Stomach (tissue), 9 donors: ENCODE measurements around the gene GPR82. TPM values are rescaled to one million over a fixed set of nuclear protein-coding genes. Genes with fewer than 3 reads are reported as not detected.

Experiments
- DNase-seq, 2 donors: peaks; one replicate each; pipeline versions ENCODE4 v3.0.0 to v3.0.0-alpha.2; 2013 to 2019
- H3K27ac ChIP-seq, 5 donors: fragments of 200-600 bp in 4 of 5; sonication (generic) in 4 of 5; one replicate each; pipeline ENCODE4 v1.5.1; 2013 to 2019; ENCODE audit warnings: mild to moderate bottlenecking in 1 of 5, moderate library complexity in 1 of 5
- H3K27me3 ChIP-seq, 3 donors: fragments of 200-600 bp; sonication (generic); one replicate each; pipeline ENCODE4 v1.5.1; 2017 to 2019; ENCODE audit warnings: mixed run types in 1 of 3
- H3K36me3 ChIP-seq, 4 donors: fragments of 200-600 bp; sonication (generic); 1 replicate in 3 of 4; 2 replicates in 1 of 4; pipeline ENCODE4 v1.5.1; 2016 to 2019
- H3K4me1 ChIP-seq, 4 donors: fragments of 200-600 bp; sonication (generic); one replicate each; pipeline ENCODE4 v1.5.1; 2016 to 2019
- H3K4me3 ChIP-seq, 4 donors: fragments of 200-600 bp; sonication (generic) in 3 of 4; one replicate each; pipeline ENCODE4 v1.5.1; 2016 to 2019; ENCODE audit warnings: mild to moderate bottlenecking in 1 of 4
- H3K9me3 ChIP-seq, 4 donors: fragments of 200-600 bp; sonication (generic); one replicate each; pipeline ENCODE4 v1.5.1; 2016 to 2019
- EP300 ChIP-seq: sonication (generic); formaldehyde crosslinking; IDR thresholded peaks from one replicate; pipeline ENCODE4 v1.6.1; 2017; ENCODE audit warnings: antibody characterized with exemption
- POLR2A ChIP-seq, 4 donors: fragments of 450-650 bp; IDR thresholded peaks; one replicate each; pipeline ENCODE4 v1.6.1; 2016; ENCODE audit warnings: antibody characterized with exemption in 4 of 4, control low read depth in 2 of 4, mild to moderate bottlenecking in 1 of 4, moderate library complexity in 1 of 4
- POLR2AphosphoS5 ChIP-seq, 3 donors: sonication (generic); formaldehyde crosslinking; IDR thresholded peaks; one replicate each; pipeline ENCODE4 v1.6.1; 2016; ENCODE audit warnings: antibody characterized with exemption in 3 of 3
- WGBS, 5 donors: extraction: QIAGEN DNeasy Blood & Tissue Kit in 3 of 5; methylation state at CpG; one replicate each; pipeline versions ENCODE4 v1.1.5 to v1.1.7; 2013 to 2018; 5-methylcytosine and 5-hydroxymethylcytosine counted together
- intact Hi-C: fragments of 100-400 bp; cut with DNase I; formaldehyde crosslinking; loops from one replicate; pipeline ENCODE4 v1.15.1; 2023; ENCODE audit warnings: low total_unique reads
- polyA plus RNA-seq, 3 donors: library from polyadenylated mRNA; stranded (reverse); fragments of 200-250 nt; gene quantifications; one replicate each; pipeline ENCODE4 v1.2.3, GENCODE V29; 2013
- total RNA-seq, 5 donors: library from RNA; depleted of rRNA; stranded (reverse); fragments of >200 nt; gene quantifications; one replicate each; pipeline versions ENCODE4 v1.1.0 to v1.2.3, GENCODE V29; 2014 to 2016
- TF ChIP-seq, protein P1 (sequence below), 7 experiments: fragments of 450-650 bp in 4 of 7; fragments of 200-600 bp in 3 of 7; sonication (generic) in 3 of 7; IDR thresholded peaks; one replicate each; pipeline ENCODE4 v1.5.1; 2016 to 2019; ENCODE audit warnings: antibody characterized with exemption in 7 of 7, control low read depth in 2 of 7, mild to moderate bottlenecking in 1 of 7
- donor health status: healthy with polysubstance abuse.
- donor health status: Bipolar disorder and iron deficiency.
- donor health status: healthy.

GPR82 gene
- total and polyA plus RNA-seq, 8 donors = under 0.01 to 0.37 (median 0.25) TPM; not detected in 3

DNA sequence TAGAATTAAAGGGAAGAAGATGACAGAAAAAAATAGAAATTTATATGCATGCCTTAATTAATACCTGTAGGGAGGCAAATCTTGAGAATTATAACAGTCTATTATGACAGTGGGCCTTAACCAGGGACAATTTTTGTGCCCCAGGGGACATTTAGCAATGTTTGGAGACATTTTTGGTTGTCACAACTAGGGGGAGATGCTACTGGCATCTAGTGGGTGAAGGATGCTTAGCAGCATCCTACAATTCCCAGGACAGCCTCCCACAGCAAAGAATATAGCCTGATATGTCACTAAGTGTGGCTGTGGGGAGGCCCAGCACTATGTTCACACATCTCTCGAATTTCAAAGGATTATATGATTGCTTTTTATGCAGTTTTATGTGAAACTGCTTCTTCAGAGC is 10.5 kb downstream of the GPR82 start:
- intact Hi-C loops = no loop called here
- Histone ChIP-seq H3K9me3 (no peaks in the 10 kb centered on the region), H3K36me3 (no peaks in the 10 kb centered on the region), H3K27ac (no peak overlapping the region), H3K27me3 (no peaks in the 10 kb centered on the region), H3K4me3 (no peak overlapping the region), H3K4me1 (no peaks in the 10 kb centered on the region)
- WGBS, 5 donors = 12 to 33% (median 21%) methylated on average over 1 of the region's 1 CpG
- DNase-seq = peak in 1 of 2 donors; percentile 19
- TF ChIP-seq EP300 (no peak), POLR2AphosphoS5 (IDR thresholded peaks at IDR 0.05) (no peak), POLR2A (IDR thresholded peaks at IDR 0.05) (no peak)
- TF ChIP-seq, protein P1, sequence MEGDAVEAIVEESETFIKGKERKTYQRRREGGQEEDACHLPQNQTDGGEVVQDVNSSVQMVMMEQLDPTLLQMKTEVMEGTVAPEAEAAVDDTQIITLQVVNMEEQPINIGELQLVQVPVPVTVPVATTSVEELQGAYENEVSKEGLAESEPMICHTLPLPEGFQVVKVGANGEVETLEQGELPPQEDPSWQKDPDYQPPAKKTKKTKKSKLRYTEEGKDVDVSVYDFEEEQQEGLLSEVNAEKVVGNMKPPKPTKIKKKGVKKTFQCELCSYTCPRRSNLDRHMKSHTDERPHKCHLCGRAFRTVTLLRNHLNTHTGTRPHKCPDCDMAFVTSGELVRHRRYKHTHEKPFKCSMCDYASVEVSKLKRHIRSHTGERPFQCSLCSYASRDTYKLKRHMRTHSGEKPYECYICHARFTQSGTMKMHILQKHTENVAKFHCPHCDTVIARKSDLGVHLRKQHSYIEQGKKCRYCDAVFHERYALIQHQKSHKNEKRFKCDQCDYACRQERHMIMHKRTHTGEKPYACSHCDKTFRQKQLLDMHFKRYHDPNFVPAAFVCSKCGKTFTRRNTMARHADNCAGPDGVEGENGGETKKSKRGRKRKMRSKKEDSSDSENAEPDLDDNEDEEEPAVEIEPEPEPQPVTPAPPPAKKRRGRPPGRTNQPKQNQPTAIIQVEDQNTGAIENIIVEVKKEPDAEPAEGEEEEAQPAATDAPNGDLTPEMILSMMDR (IDR thresholded peaks at IDR 0.05) = peak in 3 of 7 experiments; percentile 15 to 28 (median 21)

DNA sequence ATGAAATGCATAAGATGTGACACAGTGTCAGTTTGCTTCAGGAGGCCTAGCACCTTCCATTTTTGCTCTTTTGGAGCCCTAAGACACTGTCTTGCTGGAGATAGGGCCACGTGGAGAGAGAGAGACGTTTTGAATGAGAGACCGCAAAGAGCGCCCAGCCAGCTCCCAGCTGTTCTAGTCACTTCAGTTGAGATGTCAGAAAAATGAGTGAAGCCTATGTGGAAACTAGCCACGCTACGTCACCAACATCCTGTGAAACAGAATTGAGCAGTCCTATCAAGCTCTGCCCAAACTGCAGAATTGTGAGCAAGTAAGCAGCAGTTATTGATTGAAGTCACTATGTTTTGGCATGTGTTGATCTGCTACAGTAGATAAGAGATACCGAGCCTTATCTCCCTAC is 13.1 kb downstream of the GPR82 start:
- peak in 1 of 2 donors; percentile 45 for DNase-seq
- intact Hi-C loops = no loop called here
- WGBS, 5 donors = 49 to 57% (median 55%) methylated on average over 7 of the region's 7 CpGs

DNA sequence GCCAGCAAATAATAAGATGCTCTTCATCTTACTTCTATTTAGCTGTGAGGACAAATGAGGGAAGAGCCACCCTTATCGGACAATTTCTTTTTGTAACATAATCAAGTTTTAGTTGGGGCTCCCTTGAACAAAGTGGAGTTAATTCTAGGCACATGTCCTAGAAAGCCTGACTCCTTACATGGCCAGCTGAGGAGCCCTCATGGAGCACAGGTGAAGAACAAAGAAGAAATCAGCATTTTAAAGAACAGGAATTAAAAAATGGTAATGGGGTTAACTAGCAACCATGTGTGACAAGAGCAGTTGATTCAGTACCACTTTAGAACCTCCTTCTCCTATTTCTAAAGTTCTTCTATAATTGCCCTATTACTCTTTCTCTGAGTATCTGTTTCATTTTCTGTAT is 15.9 kb downstream of the GPR82 start:
- Histone ChIP-seq H3K36me3 (peaks cover 0 to 6% (median 2%) of the 10 kb centered on the region in 4 donors), H3K4me3 (no peak overlapping the region), H3K27ac (no peak overlapping the region), H3K27me3 (peaks cover 0 to 5% (median 0%) of the 10 kb centered on the region in 3 donors), H3K4me1 (no peaks in the 10 kb centered on the region), H3K9me3 (no peaks in the 10 kb centered on the region)
- 94 to 100% (median 95%) methylated on average over 1 of the region's 1 CpG for WGBS, 5 donors
- intact Hi-C loops = no loop called here
- DNase-seq = no peak
- TF ChIP-seq POLR2A (IDR thresholded peaks at IDR 0.05) = no peak
- TF ChIP-seq EP300 = no peak
- no peak for TF ChIP-seq POLR2AphosphoS5 (IDR thresholded peaks at IDR 0.05)
- TF ChIP-seq, protein P1 (IDR thresholded peaks at IDR 0.05) = no peak

More for the DNA sequence above, 13.1 kb downstream of the GPR82 start:
- peaks cover 0 to 2% (median 0%) of the 10 kb centered on the region in 3 donors for H3K27me3 ChIP-seq
- no peaks in the 10 kb centered on the region for H3K9me3 ChIP-seq
- no peak overlapping the region for H3K4me3 ChIP-seq
- no peak overlapping the region for H3K27ac ChIP-seq
- H3K4me1 ChIP-seq = no peaks in the 10 kb centered on the region
- no peaks in the 10 kb centered on the region for H3K36me3 ChIP-seq
- no peak for TF ChIP-seq EP300
- no peak for TF ChIP-seq POLR2A (IDR thresholded peaks at IDR 0.05)
- TF ChIP-seq, protein P1 (IDR thresholded peaks at IDR 0.05) = no peak
- TF ChIP-seq POLR2AphosphoS5 (IDR thresholded peaks at IDR 0.05) = no peak

DNA sequence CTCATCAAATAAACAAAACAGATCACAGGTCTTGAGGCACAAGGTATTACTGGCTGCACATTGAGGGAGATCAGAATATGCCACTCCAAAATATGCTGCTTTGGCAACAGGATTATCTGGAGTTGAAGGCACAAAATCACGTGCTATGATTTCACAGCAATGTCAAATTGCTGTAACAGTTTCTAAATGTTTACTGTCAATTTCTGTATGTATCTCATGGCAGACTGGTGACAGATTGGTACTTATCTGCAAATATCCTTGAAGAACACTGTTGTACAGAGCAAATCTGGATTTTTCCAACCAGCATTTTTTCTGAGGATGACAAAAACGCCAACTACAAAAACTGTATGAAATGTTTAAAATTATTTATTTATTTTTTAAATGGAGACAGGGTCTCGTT is 26.7 kb downstream of the GPR82 start:
- TF ChIP-seq POLR2A (IDR thresholded peaks at IDR 0.05) = no peak
- TF ChIP-seq EP300 = no peak
- TF ChIP-seq, protein P1 (IDR thresholded peaks at IDR 0.05) = no peak
- TF ChIP-seq POLR2AphosphoS5 (IDR thresholded peaks at IDR 0.05) = no peak
- Histone ChIP-seq H3K9me3 (no peaks in the 10 kb centered on the region), H3K4me3 (no peak overlapping the region), H3K27ac (no peak overlapping the region), H3K4me1 (no peaks in the 10 kb centered on the region), H3K27me3 (no peaks in the 10 kb centered on the region), H3K36me3 (no peaks in the 10 kb centered on the region)
- WGBS, 5 donors = 62 to 88% (median 81%) methylated on average over 3 of the region's 3 CpGs
- DNase-seq = no peak
- intact Hi-C loops = no loop called here
